Measurements from ENCODE around the gene TJP1. TPM values are rescaled to one million over a fixed set of nuclear protein-coding genes. Genes with fewer than 3 reads are reported as not detected.

TJP1 gene
- total RNA-seq, 4 donors from 2014 or later, result 59.1 to 99.9 (median 83.8) TPM

- TF ChIP-seq POLR2A (IDR thresholded peaks at IDR 0.05), result no peak
- TF ChIP-seq, protein P1, sequence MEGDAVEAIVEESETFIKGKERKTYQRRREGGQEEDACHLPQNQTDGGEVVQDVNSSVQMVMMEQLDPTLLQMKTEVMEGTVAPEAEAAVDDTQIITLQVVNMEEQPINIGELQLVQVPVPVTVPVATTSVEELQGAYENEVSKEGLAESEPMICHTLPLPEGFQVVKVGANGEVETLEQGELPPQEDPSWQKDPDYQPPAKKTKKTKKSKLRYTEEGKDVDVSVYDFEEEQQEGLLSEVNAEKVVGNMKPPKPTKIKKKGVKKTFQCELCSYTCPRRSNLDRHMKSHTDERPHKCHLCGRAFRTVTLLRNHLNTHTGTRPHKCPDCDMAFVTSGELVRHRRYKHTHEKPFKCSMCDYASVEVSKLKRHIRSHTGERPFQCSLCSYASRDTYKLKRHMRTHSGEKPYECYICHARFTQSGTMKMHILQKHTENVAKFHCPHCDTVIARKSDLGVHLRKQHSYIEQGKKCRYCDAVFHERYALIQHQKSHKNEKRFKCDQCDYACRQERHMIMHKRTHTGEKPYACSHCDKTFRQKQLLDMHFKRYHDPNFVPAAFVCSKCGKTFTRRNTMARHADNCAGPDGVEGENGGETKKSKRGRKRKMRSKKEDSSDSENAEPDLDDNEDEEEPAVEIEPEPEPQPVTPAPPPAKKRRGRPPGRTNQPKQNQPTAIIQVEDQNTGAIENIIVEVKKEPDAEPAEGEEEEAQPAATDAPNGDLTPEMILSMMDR (IDR thresholded peaks at IDR 0.05), result no peak
- no peak overlapping the region for H3K4me3 ChIP-seq (ENCODE audit: low read depth, poor library complexity, severe bottlenecking)
- DNase-seq (ENCODE audit: low spot score in 2 of 2), result no peak
- intact Hi-C loops (cut with DNase I; ENCODE audit: low total_unique reads), result no loop called here
- WGBS, 2 donors, result 86 to 87% methylated on average over 7 of the region's 7 CpGs
Measured at GRCh38 chr15:29695489-29696167, 126.6 kb downstream of the TJP1 start.

DNA sequence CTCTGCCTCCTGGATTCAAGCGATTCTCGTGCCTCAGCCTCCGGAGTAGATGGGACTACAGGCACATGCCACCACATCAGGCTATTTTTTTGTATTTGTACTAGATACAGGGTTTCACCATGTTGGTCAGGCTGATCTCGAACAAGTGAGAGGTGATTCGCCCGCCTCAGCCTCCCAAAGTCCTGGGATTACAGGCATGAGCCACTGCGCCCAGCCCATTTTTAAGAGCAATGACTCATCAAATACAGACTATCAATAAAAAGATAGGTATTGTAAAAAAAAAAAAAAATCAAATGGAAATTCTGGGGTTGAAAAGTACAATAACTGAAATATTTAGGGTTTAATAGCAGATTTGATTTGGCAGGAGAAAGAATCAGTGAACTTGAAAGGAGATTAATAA lies 129.0 kb downstream of the TJP1 start:
- WGBS, 2 donors, result 92 to 93% methylated on average over 7 of the region's 7 CpGs
- intact Hi-C loops (cut with DNase I; ENCODE audit: low total_unique reads), result no loop called here
- no peak for DNase-seq (ENCODE audit: low spot score in 2 of 2)
- TF ChIP-seq, protein P1 (IDR thresholded peaks at IDR 0.05), result no peak
- TF ChIP-seq POLR2A (IDR thresholded peaks at IDR 0.05), result no peak
- no peak overlapping the region for H3K4me3 ChIP-seq (ENCODE audit: low read depth, poor library complexity, severe bottlenecking)

- H3K4me3 ChIP-seq (ENCODE audit: low read depth, poor library complexity, severe bottlenecking), result no peak overlapping the region
- intact Hi-C loops (cut with DNase I; ENCODE audit: low total_unique reads), result no loop called here
- DNase-seq (ENCODE audit: low spot score in 2 of 2), result no peak
- 42 to 46% methylated on average over 2 of the region's 2 CpGs for WGBS, 2 donors
- TF ChIP-seq, protein P1 (IDR thresholded peaks at IDR 0.05), result no peak
- TF ChIP-seq POLR2A (IDR thresholded peaks at IDR 0.05), result no peak
Measured at GRCh38 chr15:29692527-29692926, 129.7 kb downstream of the TJP1 start.

DNA sequence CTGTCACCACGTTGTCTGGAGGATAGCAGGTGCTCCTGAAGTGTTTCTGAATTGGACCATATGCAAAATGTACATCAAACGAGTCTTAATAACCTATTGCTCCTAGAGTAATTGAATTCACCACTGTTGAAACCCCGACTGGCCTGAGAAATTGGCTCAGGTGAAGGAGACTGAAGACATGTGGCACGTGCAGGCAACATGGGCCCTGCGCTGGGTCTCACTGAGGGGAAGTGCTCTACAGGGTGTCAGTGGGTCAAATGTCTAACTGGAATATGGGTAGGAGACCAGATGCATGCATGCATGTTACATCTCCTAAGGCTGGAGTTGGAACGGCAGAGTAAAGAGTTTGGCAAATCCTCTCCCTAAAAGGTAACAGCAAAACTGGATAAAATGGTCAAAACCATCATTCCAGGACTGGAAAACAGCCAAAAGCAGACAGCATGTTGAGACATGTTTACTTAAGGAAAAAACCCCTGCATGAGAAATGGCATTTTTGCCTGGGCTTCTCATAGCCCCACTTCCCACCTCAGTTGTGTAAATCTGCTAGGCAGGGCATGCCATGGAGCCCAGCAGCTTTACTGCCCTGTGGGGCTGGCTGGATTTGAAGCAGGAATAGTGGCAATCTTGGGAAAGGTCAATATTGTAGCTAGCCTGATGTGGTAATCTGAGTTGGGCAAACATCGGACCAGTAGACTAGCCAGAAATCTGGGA lies 131.3 kb downstream of the TJP1 start:
- intact Hi-C loops (cut with DNase I; ENCODE audit: low total_unique reads), result no loop called here
- 72 to 74% methylated on average over 7 of the region's 7 CpGs for WGBS, 2 donors
- no peak overlapping the region for H3K4me3 ChIP-seq (ENCODE audit: low read depth, poor library complexity, severe bottlenecking)
- TF ChIP-seq, protein P1 (IDR thresholded peaks at IDR 0.05), result no peak
- TF ChIP-seq POLR2A (IDR thresholded peaks at IDR 0.05), result no peak
- peak in 1 of 2 donors; percentile 80 for DNase-seq (ENCODE audit: low spot score in 2 of 2)

- TF ChIP-seq, protein P1 (IDR thresholded peaks at IDR 0.05), result no peak
- no peak for TF ChIP-seq POLR2A (IDR thresholded peaks at IDR 0.05)
- 87 to 94% methylated on average over 6 of the region's 6 CpGs for WGBS, 2 donors
- peak in 1 of 2 donors; percentile 80 for DNase-seq (ENCODE audit: low spot score in 2 of 2)
- intact Hi-C loops (cut with DNase I; ENCODE audit: low total_unique reads), result loop anchor here (5.0 kb wide), 1 partner anchor 1952 kb away; no protein-coding TSS in a partner anchor
- H3K4me3 ChIP-seq (ENCODE audit: low read depth, poor library complexity, severe bottlenecking), result no peak overlapping the region
Measured at GRCh38 chr15:29689287-29689986, 132.8 kb downstream of the TJP1 start.

Data from lower leg skin (tissue), 4 donors.